ENCODE results near the gene SLC4A8.

The SLC4A8 gene

DNA sequence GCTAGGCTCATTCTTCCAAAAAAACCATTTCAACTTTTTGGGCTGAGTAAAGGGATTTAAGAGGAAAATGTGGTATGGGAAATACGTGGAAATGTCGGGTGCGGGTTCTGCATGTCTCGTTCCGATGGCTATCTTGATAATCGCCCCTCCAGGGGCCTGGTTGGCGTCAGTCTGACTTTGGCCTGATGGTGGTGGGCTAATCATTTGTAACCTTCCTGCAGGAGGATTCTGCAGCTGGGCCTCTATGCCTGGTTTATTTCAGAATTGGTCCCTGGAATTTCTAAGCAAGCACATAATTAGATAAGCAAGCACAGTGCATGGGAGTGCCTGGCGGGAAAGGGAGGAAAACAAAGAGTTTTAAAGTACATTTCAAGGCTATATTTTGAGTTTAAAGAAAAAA lies 14.8 kb upstream of the SLC4A8 start:
- DNase-seq (ENCODE audit: low read depth): no peak
- H3K4me3 ChIP-seq (ENCODE audit: low read depth, low read length): no peak overlapping the region
- TF ChIP-seq, protein P1, sequence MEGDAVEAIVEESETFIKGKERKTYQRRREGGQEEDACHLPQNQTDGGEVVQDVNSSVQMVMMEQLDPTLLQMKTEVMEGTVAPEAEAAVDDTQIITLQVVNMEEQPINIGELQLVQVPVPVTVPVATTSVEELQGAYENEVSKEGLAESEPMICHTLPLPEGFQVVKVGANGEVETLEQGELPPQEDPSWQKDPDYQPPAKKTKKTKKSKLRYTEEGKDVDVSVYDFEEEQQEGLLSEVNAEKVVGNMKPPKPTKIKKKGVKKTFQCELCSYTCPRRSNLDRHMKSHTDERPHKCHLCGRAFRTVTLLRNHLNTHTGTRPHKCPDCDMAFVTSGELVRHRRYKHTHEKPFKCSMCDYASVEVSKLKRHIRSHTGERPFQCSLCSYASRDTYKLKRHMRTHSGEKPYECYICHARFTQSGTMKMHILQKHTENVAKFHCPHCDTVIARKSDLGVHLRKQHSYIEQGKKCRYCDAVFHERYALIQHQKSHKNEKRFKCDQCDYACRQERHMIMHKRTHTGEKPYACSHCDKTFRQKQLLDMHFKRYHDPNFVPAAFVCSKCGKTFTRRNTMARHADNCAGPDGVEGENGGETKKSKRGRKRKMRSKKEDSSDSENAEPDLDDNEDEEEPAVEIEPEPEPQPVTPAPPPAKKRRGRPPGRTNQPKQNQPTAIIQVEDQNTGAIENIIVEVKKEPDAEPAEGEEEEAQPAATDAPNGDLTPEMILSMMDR (IDR thresholded peaks at IDR 0.05; ENCODE audit: insufficient read depth, low read depth, low read length, missing control alignments): no peak

DNA sequence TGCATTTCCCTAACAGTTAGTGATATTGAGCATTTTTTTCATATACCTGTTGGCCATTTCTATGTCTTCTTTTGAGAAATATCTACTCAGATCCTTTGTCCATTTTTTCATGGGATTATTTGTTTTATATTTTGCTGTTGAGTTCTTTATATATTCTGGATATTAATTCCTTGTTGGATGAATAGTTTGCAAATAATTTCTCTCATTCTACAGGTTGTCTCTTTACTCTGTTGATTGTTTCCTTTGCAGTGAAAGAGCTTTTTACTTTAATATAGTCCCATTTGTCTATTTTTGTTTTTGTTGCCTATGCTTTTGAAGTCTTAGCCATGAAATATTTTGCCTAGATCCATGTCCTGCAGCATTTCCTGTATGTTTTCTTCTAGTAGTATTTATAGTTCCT lies 11.5 kb upstream of the SLC4A8 start:
- TF ChIP-seq, protein P1 (IDR thresholded peaks at IDR 0.05; ENCODE audit: insufficient read depth, low read depth, low read length, missing control alignments): no peak
- H3K4me3 ChIP-seq (ENCODE audit: low read depth, low read length): no peak overlapping the region
- no peak for DNase-seq (ENCODE audit: low read depth)

DNA sequence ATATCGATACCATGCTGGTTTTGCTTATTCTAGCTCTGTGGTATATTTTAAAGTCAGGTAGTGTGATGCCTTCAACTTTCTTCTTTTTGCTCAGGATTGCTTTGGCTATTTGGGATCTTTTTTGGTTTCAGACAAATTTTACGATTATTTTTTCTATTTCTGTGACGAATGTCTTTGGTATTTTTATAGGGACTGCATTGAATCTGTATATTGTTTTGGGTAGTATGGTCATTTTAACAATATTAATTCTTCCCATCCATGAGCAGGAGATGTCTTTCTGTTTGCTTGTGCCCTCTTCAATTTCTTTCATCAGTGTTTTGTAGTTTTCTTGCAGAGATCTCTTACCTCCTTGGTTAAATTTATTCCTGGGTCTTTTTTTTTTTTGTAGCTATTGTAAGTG lies 10.8 kb upstream of the SLC4A8 start:
- TF ChIP-seq, protein P1 (IDR thresholded peaks at IDR 0.05; ENCODE audit: insufficient read depth, low read depth, low read length, missing control alignments): no peak
- DNase-seq (ENCODE audit: low read depth): no peak
- H3K4me3 ChIP-seq (ENCODE audit: low read depth, low read length): no peak overlapping the region

DNA sequence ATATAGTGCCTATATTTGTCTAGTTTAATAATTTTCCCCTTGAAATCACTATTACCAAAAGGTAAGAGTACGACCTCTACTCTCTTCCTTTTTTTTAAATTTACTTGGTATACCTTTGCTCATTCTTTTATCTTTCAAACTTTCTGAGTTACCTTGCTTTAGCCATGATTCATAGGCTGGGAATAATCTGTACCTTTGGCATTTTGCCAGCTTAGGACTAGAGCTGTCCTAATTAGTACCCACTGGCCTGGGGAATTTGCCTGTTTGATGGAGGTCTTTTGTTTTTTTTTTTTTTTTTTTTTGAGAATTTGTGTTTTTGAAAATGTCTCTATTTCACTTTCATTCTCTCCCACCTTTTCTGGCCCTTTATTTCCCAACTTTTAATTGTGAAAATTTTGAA lies 8.7 kb upstream of the SLC4A8 start:
- TF ChIP-seq, protein P1 (IDR thresholded peaks at IDR 0.05; ENCODE audit: insufficient read depth, low read depth, low read length, missing control alignments): no peak
- DNase-seq (ENCODE audit: low read depth): no peak
- H3K4me3 ChIP-seq (ENCODE audit: low read depth, low read length): no peak overlapping the region

- no peak overlapping the region for H3K4me3 ChIP-seq (ENCODE audit: low read depth, low read length)
- no peak for DNase-seq (ENCODE audit: low read depth)
- TF ChIP-seq, protein P1 (IDR thresholded peaks at IDR 0.05; ENCODE audit: insufficient read depth, low read depth, low read length, missing control alignments): no peak
Observed at GRCh38 chr12:51417826-51418225, 6.8 kb upstream of the SLC4A8 start.

- TF ChIP-seq, protein P1 (IDR thresholded peaks at IDR 0.05; ENCODE audit: insufficient read depth, low read depth, low read length, missing control alignments): no peak
- no peak for DNase-seq (ENCODE audit: low read depth)
- no peak overlapping the region for H3K4me3 ChIP-seq (ENCODE audit: low read depth, low read length)
Observed at GRCh38 chr12:51419425-51420193, 5.0 kb upstream of the SLC4A8 start.
